ENCODE data around the gene REG1B. TPM values are rescaled to one million over a fixed set of nuclear protein-coding genes. Genes with fewer than 3 reads are reported as not detected.

The REG1B gene
- total and polyA plus RNA-seq, 2 donors = 0.68 TPM; not detected in 1

DNA sequence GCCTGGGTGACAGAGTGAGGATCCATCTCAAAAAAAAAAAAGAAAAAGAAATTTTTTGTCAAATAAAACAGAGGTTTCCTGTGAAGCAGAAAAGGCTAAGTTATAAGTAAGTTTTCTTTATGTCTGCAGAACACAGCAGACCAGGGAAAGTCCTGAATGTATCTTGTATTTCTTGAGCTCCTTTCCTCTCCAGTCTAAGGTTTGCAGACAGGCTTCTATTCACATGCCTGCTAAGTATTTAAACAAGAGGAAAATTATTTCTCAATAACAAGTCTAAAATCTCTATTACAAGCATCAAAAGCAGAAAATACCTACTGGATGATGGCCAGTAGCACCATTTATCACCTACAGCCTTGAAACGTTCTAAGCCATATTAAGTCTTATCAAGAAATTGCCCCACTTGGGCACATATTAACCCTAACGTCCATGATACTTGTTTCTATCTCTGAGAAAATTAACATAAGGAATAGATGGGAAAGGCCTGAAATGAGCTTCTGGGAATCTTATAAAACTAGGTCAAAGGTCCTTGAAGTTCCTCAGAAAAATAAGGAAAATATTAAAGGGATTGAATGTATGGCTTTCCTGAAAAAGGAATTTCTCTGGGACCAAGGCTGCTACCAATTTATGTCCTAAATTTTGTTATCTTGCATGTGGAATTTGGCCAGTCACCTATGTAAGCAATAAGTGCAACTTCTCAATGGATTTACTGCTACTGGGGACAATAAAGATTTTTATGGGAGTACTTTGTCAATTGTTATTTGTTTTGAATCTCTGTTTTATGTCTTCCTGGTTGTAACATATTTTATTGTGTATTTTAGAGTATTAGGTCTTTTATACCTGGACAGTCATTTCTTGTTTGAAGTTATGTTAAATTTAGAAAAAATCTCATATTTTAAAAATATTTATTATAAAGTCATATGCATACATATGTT, 29.5 kb upstream of the REG1B start:
- 90% methylated on average over 2 of the region's 2 CpGs for WGBS
- no peaks in the 10 kb centered on the region for H3K36me3 ChIP-seq (ENCODE audit: control insufficient read depth in 2 of 2, insufficient read depth in 2 of 2, low read length in 1 of 2)
- H3K27me3 ChIP-seq (ENCODE audit: control insufficient read depth in 2 of 2, insufficient read depth in 1 of 2, low read length in 1 of 2) = no peaks in the 10 kb centered on the region
- no peaks in the 10 kb centered on the region for H3K9me3 ChIP-seq (ENCODE audit: control insufficient read depth in 2 of 2, insufficient read depth in 1 of 2, low read length in 1 of 2)
- no peak overlapping the region for H3K27ac ChIP-seq (ENCODE audit: low read depth in 1 of 2, low read length in 1 of 2)
- no peaks in the 10 kb centered on the region for H3K4me1 ChIP-seq (ENCODE audit: control insufficient read depth in 2 of 2, insufficient read depth in 2 of 2, low read length in 2 of 2)
- no peak overlapping the region for H3K4me3 ChIP-seq (ENCODE audit: low read length in 2 of 2)
- DNase-seq (ENCODE audit: low read depth in 6 of 9, low spot score in 9 of 9) = no peak

DNA sequence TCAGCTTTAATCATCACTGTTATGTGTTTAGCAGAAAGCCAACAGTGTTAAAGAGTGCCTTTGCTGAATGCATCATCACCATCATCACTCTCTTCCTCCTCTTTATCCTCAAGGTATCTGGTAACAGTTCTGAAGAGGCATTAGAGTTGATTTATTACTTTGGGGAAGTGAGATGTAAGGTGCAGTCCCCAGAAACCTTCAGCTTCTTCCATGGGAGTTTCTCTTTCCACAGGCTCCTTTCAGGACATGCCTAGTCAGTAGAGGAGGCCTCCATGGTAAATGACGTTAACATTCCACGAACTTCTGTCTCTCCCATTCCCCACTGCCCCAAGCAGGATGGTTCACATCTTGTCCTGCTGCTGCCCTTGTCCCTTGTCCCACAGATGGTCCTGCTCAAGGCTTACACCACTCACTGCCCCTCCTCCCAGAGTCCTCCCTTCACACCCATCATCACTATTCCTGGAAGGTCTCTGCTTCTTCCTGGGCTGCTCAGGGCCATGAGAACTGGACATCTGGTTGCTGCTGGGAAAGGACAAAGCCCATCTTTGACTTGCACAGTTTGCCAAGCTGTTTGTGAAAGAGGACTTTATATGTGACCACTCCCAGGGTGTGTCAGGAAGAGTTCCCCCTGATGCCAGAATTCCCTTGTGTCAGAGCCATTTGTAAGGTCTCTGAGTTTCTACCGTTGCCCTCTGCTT, 27.2 kb upstream of the REG1B start:
- whole genome bisulfite sequencing = 80% methylated on average over 3 of the region's 3 CpGs
- DNase-seq (ENCODE audit: low read depth in 6 of 9, low spot score in 9 of 9) = no peak
- H3K4me1 ChIP-seq (ENCODE audit: control insufficient read depth in 2 of 2, insufficient read depth in 2 of 2, low read length in 2 of 2) = no peaks in the 10 kb centered on the region
- H3K36me3 ChIP-seq (ENCODE audit: control insufficient read depth in 2 of 2, insufficient read depth in 2 of 2, low read length in 1 of 2) = no peaks in the 10 kb centered on the region
- no peak overlapping the region for H3K4me3 ChIP-seq (ENCODE audit: low read length in 2 of 2)
- no peaks in the 10 kb centered on the region for H3K9me3 ChIP-seq (ENCODE audit: control insufficient read depth in 2 of 2, insufficient read depth in 1 of 2, low read length in 1 of 2)
- H3K27me3 ChIP-seq (ENCODE audit: control insufficient read depth in 2 of 2, insufficient read depth in 1 of 2, low read length in 1 of 2) = no peaks in the 10 kb centered on the region
- no peak overlapping the region for H3K27ac ChIP-seq (ENCODE audit: low read depth in 1 of 2, low read length in 1 of 2)

- H3K9me3 ChIP-seq (ENCODE audit: control insufficient read depth in 2 of 2, insufficient read depth in 1 of 2, low read length in 1 of 2) = no peaks in the 10 kb centered on the region
- no peaks in the 10 kb centered on the region for H3K4me1 ChIP-seq (ENCODE audit: control insufficient read depth in 2 of 2, insufficient read depth in 2 of 2, low read length in 2 of 2)
- H3K27ac ChIP-seq (ENCODE audit: low read depth in 1 of 2, low read length in 1 of 2) = no peak overlapping the region
- no peak for DNase-seq (ENCODE audit: low read depth in 6 of 9, low spot score in 9 of 9)
- 97% methylated on average over 3 of the region's 3 CpGs for WGBS
- H3K4me3 ChIP-seq (ENCODE audit: low read length in 2 of 2) = no peak overlapping the region
- H3K36me3 ChIP-seq (ENCODE audit: control insufficient read depth in 2 of 2, insufficient read depth in 2 of 2, low read length in 1 of 2) = no peaks in the 10 kb centered on the region
- H3K27me3 ChIP-seq (ENCODE audit: control insufficient read depth in 2 of 2, insufficient read depth in 1 of 2, low read length in 1 of 2) = no peaks in the 10 kb centered on the region
Observed at GRCh38 chr2:79112269-79112668, 24.5 kb upstream of the REG1B start.

- WGBS = 88% methylated on average over 2 of the region's 2 CpGs
Observed at GRCh38 chr2:79105259-79105658, 17.5 kb upstream of the REG1B start.

DNA sequence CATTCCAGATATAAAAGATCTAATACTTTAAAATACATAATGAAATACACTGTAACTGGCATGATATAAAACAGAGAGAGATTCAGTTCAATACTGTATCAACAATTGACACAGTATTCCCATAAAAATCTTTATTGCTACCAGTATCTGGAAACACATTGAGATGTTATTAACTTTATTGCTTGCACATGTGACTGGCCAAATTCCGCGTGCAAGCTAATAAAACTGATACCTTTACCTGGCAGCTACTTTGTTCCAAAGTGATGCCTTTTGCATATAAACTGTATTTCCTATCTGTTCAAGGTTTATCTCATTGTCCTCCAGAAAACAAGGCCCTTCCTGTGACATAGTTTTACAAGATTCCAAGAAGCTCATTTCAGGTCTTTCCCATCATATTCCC, 15.4 kb upstream of the REG1B start:
- no peaks in the 10 kb centered on the region for H3K9me3 ChIP-seq (ENCODE audit: control insufficient read depth in 2 of 2, insufficient read depth in 1 of 2, low read length in 1 of 2)
- no peaks in the 10 kb centered on the region for H3K4me1 ChIP-seq (ENCODE audit: control insufficient read depth in 2 of 2, insufficient read depth in 2 of 2, low read length in 2 of 2)
- H3K27me3 ChIP-seq (ENCODE audit: control insufficient read depth in 2 of 2, insufficient read depth in 1 of 2, low read length in 1 of 2) = no peaks in the 10 kb centered on the region
- H3K4me3 ChIP-seq (ENCODE audit: low read length in 2 of 2) = no peak overlapping the region
- 91% methylated on average over 2 of the region's 2 CpGs for WGBS
- no peak for DNase-seq (ENCODE audit: low read depth in 6 of 9, low spot score in 9 of 9)
- H3K27ac ChIP-seq (ENCODE audit: low read depth in 1 of 2, low read length in 1 of 2) = no peak overlapping the region
- H3K36me3 ChIP-seq (ENCODE audit: control insufficient read depth in 2 of 2, insufficient read depth in 2 of 2, low read length in 1 of 2) = no peaks in the 10 kb centered on the region

More at GRCh38 chr2:79105259-79105658, 17.5 kb upstream of the REG1B start:
- Histone ChIP-seq H3K4me1 (ENCODE audit: control insufficient read depth in 2 of 2, insufficient read depth in 2 of 2, low read length in 2 of 2) (no peaks in the 10 kb centered on the region), H3K36me3 (ENCODE audit: control insufficient read depth in 2 of 2, insufficient read depth in 2 of 2, low read length in 1 of 2) (no peaks in the 10 kb centered on the region), H3K27ac (ENCODE audit: low read depth in 1 of 2, low read length in 1 of 2) (no peak overlapping the region), H3K9me3 (ENCODE audit: control insufficient read depth in 2 of 2, insufficient read depth in 1 of 2, low read length in 1 of 2) (no peaks in the 10 kb centered on the region), H3K4me3 (ENCODE audit: low read length in 2 of 2) (no peak overlapping the region), H3K27me3 (ENCODE audit: control insufficient read depth in 2 of 2, insufficient read depth in 1 of 2, low read length in 1 of 2) (no peaks in the 10 kb centered on the region)
- DNase-seq (ENCODE audit: low read depth in 6 of 9, low spot score in 9 of 9) = no peak

DNA sequence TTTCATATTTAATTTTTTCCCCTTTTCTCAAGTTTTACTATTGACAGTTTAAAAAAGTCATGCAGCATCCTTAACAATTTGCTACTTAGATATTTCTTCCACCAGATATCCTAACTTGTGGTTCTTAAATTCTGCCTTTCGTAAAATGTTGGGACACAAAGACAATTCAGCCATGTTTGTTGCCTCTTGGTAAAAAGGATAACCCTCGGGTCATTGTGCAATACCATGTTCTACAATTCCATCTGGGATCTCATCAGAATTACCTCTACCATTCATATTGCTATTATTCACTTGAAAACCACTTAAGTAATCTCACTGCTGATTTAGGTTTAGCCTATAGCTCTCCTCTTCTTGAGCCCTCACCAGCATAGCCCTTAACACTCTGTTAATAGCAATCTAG, 13.2 kb upstream of the REG1B start:
- Histone ChIP-seq H3K4me1 (ENCODE audit: control insufficient read depth in 2 of 2, insufficient read depth in 2 of 2, low read length in 2 of 2) (no peaks in the 10 kb centered on the region), H3K27me3 (ENCODE audit: control insufficient read depth in 2 of 2, insufficient read depth in 1 of 2, low read length in 1 of 2) (no peaks in the 10 kb centered on the region), H3K9me3 (ENCODE audit: control insufficient read depth in 2 of 2, insufficient read depth in 1 of 2, low read length in 1 of 2) (peaks cover 0 to 7% of the 10 kb centered on the region in 2 donors), H3K36me3 (ENCODE audit: control insufficient read depth in 2 of 2, insufficient read depth in 2 of 2, low read length in 1 of 2) (no peaks in the 10 kb centered on the region), H3K27ac (ENCODE audit: low read depth in 1 of 2, low read length in 1 of 2) (no peak overlapping the region), H3K4me3 (ENCODE audit: low read length in 2 of 2) (no peak overlapping the region)
- 83% methylated on average over 2 of the region's 2 CpGs for WGBS
- DNase-seq (ENCODE audit: low read depth in 6 of 9, low spot score in 9 of 9) = no peak

- Histone ChIP-seq H3K9me3 (ENCODE audit: control insufficient read depth in 2 of 2, insufficient read depth in 1 of 2, low read length in 1 of 2) (peaks cover 0 to 12% of the 10 kb centered on the region in 2 donors), H3K27ac (ENCODE audit: low read depth in 1 of 2, low read length in 1 of 2) (no peak overlapping the region), H3K27me3 (ENCODE audit: control insufficient read depth in 2 of 2, insufficient read depth in 1 of 2, low read length in 1 of 2) (no peaks in the 10 kb centered on the region), H3K4me1 (ENCODE audit: control insufficient read depth in 2 of 2, insufficient read depth in 2 of 2, low read length in 2 of 2) (no peaks in the 10 kb centered on the region), H3K36me3 (ENCODE audit: control insufficient read depth in 2 of 2, insufficient read depth in 2 of 2, low read length in 1 of 2) (no peaks in the 10 kb centered on the region), H3K4me3 (ENCODE audit: low read length in 2 of 2) (no peak overlapping the region)
- WGBS = 67% methylated on average over 1 of the region's 1 CpG
- DNase-seq (ENCODE audit: low read depth in 6 of 9, low spot score in 9 of 9) = no peak
Observed at GRCh38 chr2:79100285-79100684, 12.5 kb upstream of the REG1B start.

DNA sequence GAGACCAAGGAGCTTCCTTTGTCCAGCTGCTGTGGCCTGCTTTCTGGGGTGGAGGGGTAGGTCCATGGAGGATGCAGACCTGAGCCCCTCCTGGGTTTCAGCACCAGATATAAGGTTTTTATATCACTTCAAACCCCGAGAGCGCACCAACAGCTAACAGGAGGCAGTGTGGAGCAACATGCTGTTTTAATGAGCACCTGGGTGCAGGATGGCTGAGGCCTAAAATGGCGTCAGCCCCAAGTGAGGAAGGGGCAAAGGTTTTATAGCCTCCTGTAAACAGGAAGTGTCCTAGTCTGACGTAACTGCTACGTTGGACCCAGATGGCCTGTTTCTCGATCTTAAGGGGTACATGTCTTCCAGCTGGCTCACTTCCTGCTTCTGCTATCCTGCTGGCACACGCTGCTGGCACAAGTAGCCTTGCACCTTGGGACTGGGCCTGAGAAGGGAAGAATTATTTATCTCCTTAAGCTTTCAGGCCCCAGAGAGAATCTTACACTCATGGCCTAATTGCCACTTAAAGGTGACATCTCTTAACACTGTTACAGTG, 11.4 kb upstream of the REG1B start:
- 77% methylated on average over 7 of the region's 7 CpGs for WGBS
- H3K36me3 ChIP-seq (ENCODE audit: control insufficient read depth in 2 of 2, insufficient read depth in 2 of 2, low read length in 1 of 2) = no peaks in the 10 kb centered on the region
- no peaks in the 10 kb centered on the region for H3K4me1 ChIP-seq (ENCODE audit: control insufficient read depth in 2 of 2, insufficient read depth in 2 of 2, low read length in 2 of 2)
- no peak overlapping the region for H3K4me3 ChIP-seq (ENCODE audit: low read length in 2 of 2)
- no peak overlapping the region for H3K27ac ChIP-seq (ENCODE audit: low read depth in 1 of 2, low read length in 1 of 2)
- H3K27me3 ChIP-seq (ENCODE audit: control insufficient read depth in 2 of 2, insufficient read depth in 1 of 2, low read length in 1 of 2) = no peaks in the 10 kb centered on the region
- DNase-seq (ENCODE audit: low read depth in 6 of 9, low spot score in 9 of 9) = no peak
- peaks cover 0 to 14% of the 10 kb centered on the region in 2 donors for H3K9me3 ChIP-seq (ENCODE audit: control insufficient read depth in 2 of 2, insufficient read depth in 1 of 2, low read length in 1 of 2)

GRCh38 chr2:79097843-79098242, 10.1 kb upstream of the REG1B start:
- Histone ChIP-seq H3K9me3 (ENCODE audit: control insufficient read depth in 2 of 2, insufficient read depth in 1 of 2, low read length in 1 of 2) (peaks cover 0 to 17% of the 10 kb centered on the region in 2 donors), H3K4me1 (ENCODE audit: control insufficient read depth in 2 of 2, insufficient read depth in 2 of 2, low read length in 2 of 2) (no peaks in the 10 kb centered on the region), H3K27me3 (ENCODE audit: control insufficient read depth in 2 of 2, insufficient read depth in 1 of 2, low read length in 1 of 2) (no peaks in the 10 kb centered on the region), H3K27ac (ENCODE audit: low read depth in 1 of 2, low read length in 1 of 2) (no peak overlapping the region), H3K4me3 (ENCODE audit: low read length in 2 of 2) (no peak overlapping the region), H3K36me3 (ENCODE audit: control insufficient read depth in 2 of 2, insufficient read depth in 2 of 2, low read length in 1 of 2) (no peaks in the 10 kb centered on the region)
- 96% methylated on average over 6 of the region's 6 CpGs for WGBS
- no peak for DNase-seq (ENCODE audit: low read depth in 6 of 9, low spot score in 9 of 9)

Data from thymus (tissue), 11 donors.